Suppressor macrophage treated with lipopolysaccharide for 1 hour (primary cell): Measurements from ENCODE around the gene PEX19.

ENCODE experiments used
- DNase-seq, 3 donors: peaks; one replicate each; pipeline ENCODE4 v3.0.0-alpha.2; 2020 to 2022

The PEX19 gene

DNA sequence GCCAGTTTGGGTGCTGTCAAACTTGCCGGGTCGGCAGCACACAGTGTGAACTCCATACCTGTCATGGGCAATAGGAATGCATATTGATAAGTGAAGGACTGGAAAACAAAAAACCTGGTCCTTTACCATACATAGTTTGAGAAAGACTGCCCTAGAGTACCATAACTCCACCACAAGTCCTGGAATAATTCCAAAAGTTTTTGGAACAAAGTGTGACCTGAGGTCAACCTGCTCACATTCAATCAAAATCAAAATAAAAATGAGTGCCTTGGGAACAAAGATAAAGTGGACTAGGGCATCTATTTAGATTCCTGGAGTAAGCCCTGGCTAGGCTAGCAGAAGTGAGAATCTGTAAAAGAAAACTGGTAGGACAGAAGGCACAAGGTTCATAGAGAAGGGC is 7.6 kb downstream of the PEX19 start:
- DNase-seq: no peak

DNA sequence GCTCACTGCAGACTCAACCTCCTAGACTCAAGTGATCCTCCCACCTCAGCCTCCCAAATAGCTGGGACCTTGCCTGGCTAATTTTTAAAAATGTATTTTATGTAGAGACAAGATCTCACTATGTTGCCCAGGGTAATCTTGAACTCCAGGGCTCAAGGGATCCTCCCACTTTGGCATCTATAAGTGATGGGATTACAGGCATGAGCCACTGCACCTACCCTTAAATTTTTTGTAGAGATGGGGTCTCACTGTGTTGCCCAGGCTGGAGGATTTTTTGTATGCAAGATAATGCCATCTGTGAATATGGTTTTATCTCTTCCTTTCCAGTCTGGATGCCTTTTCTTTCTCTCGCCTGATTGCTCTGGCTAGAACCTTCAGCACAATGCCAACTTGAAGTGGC is 13.9 kb downstream of the PEX19 start:
- DNase-seq: no peak

DNA sequence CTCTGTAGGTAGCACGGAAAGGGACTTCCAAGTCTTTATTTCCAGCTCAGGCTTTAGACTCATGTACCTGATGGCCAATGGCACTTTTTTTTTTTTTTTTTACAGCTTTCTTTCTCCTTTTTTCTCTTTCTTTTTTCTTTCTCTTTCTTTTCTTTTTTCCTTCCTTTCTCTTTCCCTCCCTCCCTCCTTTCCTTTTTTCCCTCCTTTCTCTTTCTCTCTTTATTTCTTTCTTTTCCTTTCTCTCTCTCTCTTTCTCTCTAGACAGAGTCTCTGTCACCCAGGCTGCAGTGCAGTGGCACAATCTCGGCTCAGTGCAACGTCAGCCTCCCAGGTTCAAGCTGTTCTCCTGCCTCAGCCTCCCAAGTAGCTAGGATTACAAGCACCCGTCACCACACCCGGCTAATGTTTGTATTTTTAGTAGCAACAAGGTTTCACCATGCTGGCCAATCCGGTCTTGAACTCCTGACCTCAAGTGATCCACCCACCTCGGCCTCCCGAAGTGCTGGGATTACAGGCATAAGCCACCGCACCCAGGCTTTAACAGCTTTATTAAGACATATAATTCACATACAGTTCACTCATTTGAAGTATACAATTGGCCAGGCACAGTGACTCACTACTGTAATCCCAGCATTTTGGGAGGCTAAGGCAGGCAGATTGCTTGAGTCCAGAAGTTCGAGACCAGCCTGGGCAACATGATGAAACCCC is 17.5 kb downstream of the PEX19 start:
- no peak for DNase-seq

DNA sequence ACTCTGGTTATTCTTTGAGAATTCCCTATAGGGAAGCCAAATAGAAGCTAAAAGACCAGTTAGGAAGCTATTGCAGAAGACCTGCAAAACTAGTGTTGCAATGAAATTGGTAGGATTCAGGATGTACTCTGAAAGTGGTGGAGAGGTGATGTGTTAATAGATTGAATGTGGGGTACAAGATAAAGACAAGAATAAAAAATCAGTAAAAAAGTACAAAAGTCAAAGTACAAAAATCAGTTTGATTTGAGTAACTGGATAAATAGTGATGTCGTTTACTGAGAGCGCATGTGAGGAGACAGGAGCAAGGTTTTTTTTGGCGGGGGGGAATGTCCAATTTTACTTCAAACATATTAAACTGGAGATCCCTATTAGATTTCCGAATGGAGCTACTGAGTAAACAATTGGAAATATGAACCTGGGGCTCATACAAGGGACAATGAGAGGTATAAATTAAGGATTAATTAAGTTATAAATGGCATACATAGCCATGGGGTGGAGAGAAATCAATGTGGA is 20.1 kb downstream of the PEX19 start:
- no peak for DNase-seq

DNA sequence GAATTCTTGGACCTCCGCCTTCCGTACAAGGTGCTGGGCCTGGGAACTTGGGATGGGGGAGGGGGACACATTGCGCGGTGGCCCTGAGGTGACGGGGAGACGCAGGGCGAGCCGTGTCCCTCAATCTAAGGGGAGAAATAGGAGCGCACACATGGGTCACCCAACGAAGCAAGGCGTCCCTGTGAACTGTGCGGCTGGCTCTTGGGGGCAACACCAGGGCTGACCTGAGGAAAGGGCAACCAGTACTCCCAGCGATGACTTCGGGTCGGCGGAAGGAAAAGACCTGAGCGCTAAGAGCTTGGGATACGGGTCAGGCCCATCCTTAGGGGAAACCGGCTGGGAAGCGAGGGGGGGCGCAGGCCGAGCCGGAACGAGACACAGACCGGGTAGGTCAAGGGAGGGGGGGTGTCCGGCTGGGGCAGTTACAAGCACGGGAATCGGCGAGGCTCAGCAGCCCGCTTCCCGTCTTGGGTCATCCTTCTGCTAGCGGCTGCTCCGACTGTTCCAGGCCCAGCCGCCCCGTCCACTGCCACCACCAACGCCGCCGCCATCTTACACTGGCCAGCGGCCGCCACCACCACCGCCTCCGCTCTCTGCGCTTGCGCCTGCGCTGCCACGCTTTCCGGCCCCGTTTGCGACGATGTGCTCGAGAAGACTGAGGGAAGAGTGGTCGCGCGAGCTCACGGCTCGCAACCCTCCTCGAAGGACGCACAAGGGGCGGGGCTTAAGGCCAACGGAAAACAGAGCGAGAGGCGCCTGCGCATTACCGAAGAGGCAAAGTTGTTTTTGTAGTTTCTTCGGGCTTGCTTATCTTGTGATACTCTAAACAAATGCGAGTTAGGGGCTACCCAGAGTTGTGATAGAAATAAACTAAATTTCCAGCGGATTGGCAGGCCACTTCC is 22.8 kb downstream of the PEX19 start, which contains the start of gene DCAF8:
Gene DCAF8 (minus strand): TSS at position 657 of the 902 bp plus-strand sequence. CDS start 18,541 bp downstream, outside the sequence.
- DNase-seq: peak; percentile 99

DNA sequence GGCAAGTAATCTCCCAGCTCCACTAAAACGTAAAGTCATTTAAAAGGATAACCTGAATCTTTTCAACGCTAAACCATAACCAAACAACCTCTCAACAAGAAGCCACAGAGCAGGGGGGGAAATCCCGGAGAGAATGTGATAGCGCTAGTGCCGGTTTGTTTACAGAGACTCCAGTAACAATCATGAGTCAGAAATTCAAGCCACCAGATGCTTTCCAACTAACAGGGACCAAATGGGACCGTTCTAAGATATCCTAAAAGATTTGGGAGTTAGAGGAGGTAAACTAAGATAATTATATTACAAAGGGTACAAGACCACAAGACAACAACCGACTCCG is 23.4 kb downstream of the PEX19 start:
- peak; percentile 78 to 84 (median 83) for DNase-seq

DNA sequence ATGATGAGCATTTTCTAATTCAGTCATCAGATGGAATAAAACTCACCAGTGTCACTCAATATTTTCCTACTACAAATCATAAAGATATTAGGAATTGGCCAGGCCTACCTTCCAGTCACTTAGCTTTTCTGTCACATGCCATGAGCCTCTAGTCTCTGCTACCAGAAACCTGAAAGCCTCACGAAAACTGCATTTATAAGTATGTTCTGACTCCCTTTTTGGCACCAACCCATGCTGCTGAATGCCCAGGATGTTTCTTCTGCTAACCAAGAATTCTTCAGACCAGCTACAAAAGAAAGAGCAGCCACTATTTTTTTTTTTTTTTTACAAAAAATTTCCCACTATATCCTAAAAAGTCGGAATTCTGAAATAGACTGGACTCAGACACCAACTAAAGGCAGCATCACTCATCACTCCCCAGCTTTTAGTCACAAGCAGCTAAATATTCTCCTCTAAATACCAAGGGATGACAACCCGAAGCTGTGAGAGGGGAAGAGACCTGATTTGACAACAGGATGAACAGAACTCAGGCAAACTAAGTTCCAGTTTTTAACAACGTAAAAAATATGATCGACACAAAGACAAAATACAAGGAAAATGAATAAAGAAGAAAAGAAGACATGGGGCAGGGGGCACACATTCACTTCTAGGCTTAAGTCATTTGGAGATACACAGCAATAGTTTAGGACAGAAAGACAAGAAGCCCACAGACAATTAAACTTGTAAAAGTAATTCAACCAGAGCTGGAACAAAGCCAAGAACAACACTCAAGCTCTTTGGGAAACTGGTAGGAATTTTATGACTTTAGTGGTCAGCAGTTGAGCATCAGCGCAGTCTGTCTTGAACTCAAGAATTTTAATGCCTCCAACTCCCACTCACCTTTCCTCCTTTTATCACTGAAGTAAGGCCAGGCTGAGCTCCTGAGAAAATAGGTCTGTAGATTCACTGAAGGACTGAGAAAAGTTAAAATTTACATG is 24.2 kb downstream of the PEX19 start:
- DNase-seq: peak in 1 of 3 donors; percentile 19

DNA sequence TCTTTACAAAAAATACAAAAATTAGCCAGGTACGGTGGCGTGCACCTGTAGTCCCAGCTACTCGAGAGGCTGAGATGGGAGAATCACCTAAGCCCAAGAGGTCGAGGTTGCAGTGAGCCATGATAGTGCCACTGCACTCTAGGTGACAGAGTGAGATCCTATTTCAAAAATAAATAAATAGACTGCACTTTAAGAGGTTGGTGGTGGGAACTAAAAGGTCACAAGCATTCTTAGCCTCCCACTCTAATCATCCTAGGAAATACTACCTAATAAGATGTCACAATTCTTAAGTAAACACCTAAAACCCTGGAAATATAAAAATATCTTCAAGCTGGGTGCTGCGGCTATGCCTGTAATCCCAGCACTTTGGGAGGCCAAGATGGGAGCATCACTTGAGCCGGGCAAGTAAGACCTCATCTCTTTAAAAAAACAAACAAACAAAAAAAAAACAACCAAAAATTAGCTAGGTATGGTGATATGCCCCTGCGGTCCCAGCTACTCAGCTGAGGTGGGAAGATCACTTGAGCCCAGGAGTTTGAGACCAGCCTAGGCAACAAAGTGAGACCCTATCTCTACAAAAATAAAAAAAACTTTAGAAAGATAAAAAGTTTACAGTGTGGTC is 26.6 kb downstream of the PEX19 start:
- no peak for DNase-seq

DNA sequence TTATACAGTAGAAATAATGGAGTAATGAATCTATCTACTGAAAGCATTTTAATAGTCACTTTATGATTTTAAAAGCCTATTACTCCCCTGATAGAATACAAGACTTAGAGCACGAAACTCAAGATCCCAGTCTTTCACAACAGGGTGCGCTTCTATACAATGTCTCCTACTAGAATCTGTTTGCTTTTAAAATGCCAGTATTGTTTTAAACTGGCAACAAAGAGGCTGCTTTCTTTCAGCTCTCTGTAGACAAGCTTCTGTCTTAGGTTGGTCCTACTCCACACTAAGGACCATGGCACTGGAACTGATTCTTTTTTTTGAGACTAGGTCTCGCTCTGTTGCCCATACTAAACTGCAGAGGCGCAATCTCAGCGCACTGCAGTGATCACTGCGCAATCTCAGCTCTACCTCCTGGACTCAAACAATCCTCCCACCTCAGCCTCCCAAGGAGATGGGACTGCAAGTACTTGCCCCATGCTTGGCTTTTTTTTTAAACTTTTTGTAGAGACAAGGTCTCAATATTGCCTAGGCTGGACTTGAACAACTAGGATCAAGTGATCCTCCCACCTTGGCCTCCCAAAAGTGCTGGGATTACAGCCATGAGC is 27.4 kb downstream of the PEX19 start:
- DNase-seq: no peak

DNA sequence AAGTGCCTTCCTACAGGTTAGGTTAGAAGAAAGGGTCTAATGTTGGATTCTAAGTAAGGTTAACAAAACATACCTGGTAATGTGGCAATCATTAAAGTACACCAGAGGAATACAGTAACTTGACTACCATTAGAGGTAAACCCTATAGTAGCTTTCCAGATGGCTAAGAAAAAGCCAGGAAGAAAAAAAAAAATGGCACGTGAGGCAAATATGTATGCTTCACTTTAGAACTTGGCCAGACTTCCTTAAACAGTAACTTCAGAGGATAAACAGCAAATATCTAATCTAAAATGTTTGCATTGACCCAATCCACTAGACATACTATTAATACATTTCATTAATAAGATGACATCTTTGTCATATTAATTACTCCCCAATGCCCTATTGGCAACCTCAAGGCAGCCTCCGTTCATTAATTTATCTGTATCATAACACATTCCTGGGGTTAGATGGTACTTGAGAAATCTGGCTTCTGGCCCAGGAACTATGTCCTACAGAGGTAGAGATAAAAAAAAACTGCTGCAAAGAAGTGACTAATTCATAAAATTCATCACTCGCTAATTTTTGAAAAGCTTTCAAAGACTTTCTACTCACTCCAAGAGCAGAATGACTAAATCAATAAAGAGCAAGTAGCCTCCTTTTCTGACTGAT is 28.4 kb downstream of the PEX19 start:
- DNase-seq: no peak

DNA sequence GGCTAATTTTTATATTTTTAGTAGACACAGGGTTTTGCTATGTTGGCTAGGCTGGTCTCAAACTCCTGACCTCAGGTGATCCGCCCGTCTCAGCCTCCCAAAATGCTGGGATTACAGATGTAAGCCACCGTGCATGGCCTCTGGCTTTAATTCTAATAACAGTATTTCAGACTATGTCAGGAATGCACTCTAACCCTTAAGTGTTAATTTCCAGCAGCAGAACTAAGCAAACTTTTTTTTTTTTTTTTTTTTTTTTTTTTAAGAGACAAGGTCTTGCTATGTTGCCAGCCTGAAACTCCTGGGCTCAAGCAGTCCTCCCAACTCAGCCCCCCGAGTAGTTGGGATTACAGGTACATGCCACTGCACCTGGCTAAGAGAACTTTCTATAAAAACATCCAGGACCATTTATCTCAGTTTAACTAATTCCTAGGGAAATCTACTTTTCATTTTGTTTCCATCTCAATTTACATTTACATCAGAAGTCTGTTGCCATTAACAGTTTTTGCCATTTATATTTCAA is 29.1 kb downstream of the PEX19 start:
- DNase-seq: no peak

DNA sequence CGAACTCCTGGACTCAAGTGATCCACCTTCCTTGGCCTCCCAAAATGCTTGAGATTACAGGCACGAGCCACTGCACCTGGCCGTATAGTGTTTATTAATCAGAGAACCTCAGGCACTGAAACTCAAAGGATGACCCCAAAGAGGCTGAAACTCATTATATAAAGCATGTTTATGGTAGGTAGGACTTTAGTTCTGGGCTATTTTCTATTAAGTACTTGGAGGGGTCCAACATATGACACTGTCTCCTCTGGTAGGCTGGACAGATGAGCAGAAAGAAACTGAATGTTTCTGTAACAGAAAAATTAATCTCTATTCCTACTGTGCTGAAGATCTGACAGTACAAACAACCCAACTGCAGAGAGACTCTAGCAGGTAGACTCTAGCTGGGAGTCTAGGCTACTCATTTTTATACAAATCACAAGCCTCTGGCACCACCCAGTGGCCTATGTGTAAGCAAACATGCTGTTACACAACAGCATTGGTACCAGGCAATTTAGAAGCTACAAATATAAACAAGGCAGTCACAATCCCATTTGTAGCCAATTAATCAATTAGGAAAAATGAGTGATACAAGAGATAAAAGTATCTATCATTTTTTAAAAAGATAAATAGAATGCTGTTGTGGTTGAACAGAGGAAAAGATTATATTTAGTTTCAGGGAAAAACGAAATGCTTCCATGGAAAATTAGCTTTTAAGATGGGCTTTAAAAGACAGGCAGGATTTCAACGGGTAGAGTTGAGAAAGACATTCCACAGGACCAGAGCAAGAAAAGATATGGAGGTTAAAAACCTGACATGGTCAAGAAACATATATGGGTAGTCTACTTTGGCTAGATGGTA is 33.0 kb downstream of the PEX19 start:
- peak; percentile 83 to 85 (median 84) for DNase-seq

DNA sequence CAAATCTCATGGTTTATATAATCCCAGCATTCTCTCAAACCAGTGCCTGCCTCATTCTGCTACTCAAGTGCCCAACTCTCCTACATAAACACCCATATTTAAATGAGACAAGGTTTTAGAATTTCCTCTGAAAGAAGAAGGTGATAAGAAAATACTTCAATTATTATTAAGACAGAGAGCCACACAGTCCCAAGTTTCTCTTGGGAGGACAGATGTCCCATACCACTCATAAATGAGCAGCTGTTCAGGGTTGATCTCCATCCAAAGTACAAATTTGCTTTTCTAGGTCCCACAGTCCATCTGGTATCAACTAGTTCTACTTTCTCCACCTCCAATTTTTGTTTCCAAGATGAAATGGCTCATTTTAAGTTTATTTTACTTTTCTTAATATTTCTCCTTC is 33.9 kb downstream of the PEX19 start:
- DNase-seq: no peak

DNA sequence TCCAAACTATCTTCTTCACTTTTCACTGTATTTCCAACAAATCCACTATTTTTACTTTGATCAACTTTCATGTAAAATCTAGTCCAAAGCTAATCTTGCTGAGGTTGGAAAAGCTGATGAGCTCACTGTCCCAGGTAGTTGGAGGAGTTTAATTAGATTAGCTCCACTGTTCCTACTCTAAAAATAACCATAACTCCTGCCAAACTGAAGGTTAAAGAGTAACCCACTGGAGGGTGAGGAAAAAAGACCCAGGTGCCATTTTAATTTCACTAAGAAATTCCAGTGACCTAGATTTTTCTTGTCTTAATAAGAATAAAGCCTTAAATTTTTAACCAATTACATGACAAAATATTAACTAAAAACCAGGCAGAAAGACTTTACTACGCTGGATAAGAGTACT is 37.9 kb downstream of the PEX19 start:
- no peak for DNase-seq

DNA sequence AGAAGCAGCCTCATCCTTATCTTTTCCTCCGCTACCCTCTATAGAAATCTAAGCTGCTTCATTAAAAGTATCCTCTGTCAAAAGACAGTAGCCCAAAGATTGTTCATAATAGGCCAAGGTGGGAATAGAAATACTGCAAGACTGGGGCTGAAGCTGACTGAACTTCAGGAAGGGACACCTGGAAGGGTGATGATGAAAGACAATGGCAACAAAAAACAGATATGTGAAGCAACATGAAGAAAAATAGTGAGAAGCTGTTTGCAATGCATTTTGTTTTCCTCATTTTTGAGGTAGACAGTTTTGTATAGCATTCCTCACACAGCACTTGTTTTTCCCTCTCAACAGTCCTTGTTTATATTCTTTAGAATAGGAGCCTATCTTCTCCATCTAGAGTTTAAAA is 39.5 kb downstream of the PEX19 start:
- no peak for DNase-seq

DNA sequence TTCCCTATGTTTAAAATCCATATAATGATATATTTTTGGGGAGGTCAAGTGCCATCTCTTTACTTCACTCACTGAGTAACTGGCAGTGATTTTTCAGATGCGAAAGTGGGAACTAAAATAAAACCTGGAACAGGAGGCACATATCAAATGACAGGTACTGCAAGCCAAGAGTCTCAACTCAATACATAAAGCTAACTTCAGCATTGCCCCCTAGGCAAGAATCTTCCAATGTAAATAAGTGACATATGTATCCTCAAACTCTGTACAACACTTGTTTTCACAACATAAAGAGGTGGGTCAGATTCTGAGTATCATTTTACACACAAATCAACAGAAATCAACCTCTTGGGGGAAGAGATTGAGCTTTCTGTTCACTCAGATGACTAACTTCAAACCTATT is 40.7 kb downstream of the PEX19 start:
- no peak for DNase-seq

DNA sequence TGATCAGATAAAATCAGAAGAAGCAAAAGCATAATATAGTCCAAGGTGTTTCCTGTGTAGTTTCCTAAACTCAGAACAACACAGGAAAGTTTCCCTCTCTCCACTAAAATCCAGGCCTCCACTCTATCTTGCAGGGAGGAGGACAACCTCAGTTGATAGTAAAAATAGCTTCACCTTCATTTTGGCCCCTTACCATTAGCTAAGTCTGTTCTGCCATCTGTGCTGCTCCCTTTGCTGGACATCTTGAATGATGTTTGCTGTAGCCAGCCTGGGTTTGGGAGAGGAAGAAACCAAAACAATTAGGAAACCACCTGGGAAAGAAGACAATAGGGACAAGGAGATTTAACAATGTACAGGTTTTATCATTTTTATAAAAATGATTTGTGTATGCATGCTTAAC is 41.2 kb downstream of the PEX19 start:
- no peak for DNase-seq

DNA sequence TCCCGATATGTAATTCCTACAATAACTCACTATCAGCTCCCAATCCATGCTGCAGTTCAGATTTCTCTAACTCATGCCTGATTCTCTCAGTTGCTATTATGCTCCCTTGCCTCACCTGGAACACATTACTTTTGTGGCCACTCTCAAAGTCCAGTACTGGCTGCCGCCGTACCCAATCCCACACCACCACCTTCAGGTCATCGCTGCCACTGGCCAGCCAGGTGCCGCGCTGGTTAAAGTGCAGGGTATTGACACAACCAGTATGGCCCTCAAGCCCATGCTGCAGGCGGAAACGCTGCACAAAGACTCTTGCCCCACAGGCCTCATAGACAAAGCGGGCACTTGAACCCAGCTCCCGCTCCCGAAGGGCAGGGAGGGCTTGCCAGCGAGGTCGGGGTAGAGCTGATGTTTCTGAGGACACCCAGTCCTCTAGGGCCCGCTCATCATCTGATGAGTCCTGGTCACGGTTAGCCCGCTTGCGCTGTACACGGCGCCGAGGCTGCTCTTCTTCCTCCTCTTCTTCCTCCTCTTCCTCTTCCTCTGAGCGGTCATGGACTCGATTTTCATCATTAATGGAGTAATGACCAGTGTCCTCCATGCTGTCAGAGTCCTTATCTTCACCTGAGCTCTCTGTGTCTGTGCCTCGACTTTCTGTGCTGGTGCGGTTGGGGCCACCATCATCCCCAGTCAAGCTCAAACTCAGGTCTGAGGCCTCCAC is 45.2 kb downstream of the PEX19 start:
- no peak for DNase-seq

DNA sequence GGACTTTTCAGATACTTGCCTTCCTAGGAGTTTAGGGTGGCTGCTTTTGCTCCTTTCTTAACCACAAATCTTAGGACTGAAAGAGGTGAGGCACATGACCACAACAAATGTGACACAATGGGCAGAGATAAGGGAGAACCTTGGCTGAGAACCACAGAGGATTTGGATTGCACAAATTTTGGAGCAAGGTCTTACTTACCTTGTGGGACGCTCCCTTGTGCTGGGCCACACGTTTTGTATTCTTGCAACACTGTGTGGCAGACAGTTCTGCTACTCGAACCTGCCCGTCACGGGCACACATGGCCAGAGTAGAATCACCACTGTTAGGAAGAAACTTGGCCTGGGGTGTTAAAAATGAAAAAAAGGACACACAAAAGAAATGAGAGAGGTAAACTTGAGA is 46.5 kb downstream of the PEX19 start:
- no peak for DNase-seq
